IMR-90 (cell line): ENCODE results near the gene CREBBP.

ENCODE experiments used
- BHLHE40 ChIP-seq: fragments of 150-350 bp; IDR thresholded peaks from 2 replicates; pipeline ENCODE4 v1.6.1; 2016; ENCODE audit warnings: mild to moderate bottlenecking, low read depth, low read length
- CEBPB ChIP-seq: IDR thresholded peaks from 2 replicates; pipeline ENCODE4 v1.6.1; 2012; ENCODE audit warnings: low read depth, low read length, improper control_type of control experiment
- CHD1 ChIP-seq: IDR thresholded peaks from 2 replicates; pipeline ENCODE4 v1.6.1; 2012; ENCODE audit warnings: low read depth, low read length, improper control_type of control experiment
- FOS ChIP-seq: fragments of 150-350 bp; IDR thresholded peaks from 2 replicates; pipeline ENCODE4 v1.6.1; 2016; ENCODE audit warnings: low read depth, low read length
- MAZ ChIP-seq: IDR thresholded peaks from 2 replicates; pipeline ENCODE4 v1.6.1; 2012; ENCODE audit warnings: low read depth, mild to moderate bottlenecking, low read length, improper control_type of control experiment, moderate library complexity, borderline replicate concordance
- MXI1 ChIP-seq: IDR thresholded peaks from 2 replicates; pipeline ENCODE4 v1.6.1; 2012; ENCODE audit warnings: low read depth, mild to moderate bottlenecking, low read length, moderate library complexity, borderline replicate concordance
- POLR2A ChIP-seq: IDR thresholded peaks from 2 replicates; pipeline ENCODE4 v1.6.1; 2012; ENCODE audit warnings: mild to moderate bottlenecking, low read depth, low read length
- RAD21 ChIP-seq: IDR thresholded peaks from 2 replicates; pipeline ENCODE4 v1.6.1; 2012; ENCODE audit warnings: low read length, improper control_type of control experiment
- RCOR1 ChIP-seq: IDR thresholded peaks from 2 replicates; pipeline ENCODE4 v1.6.1; 2012; ENCODE audit warnings: mild to moderate bottlenecking, low read length, improper control_type of control experiment; ENCODE audit not compliant: insufficient replicate concordance
- RFX5 ChIP-seq: IDR thresholded peaks from 2 replicates; pipeline ENCODE4 v1.8.0; 2012; ENCODE audit warnings: low read depth, mild to moderate bottlenecking, low read length, moderate library complexity
- SMC3 ChIP-seq: fragments of 150-350 bp; IDR thresholded peaks from 2 replicates; pipeline ENCODE4 v1.6.1; 2016; ENCODE audit warnings: low read depth, mild to moderate bottlenecking, antibody characterized with exemption, low read length, moderate library complexity
- TF ChIP-seq, protein P1 (sequence below): conservative IDR thresholded peaks from 2 replicates; pipeline ENCODE4 v1.5.1; 2012; ENCODE audit warnings: mild to moderate bottlenecking, low read depth, low read length, improper control_type of control experiment
- TF ChIP-seq, protein P2 (sequence below): fragments of 150-350 bp; IDR thresholded peaks from 2 replicates; pipeline ENCODE4 v1.6.1; 2016; ENCODE audit warnings: low read depth, mild to moderate bottlenecking, low read length, moderate library complexity, borderline replicate concordance
- TF ChIP-seq, protein P3 (sequence below): fragments of 150-350 bp; IDR thresholded peaks from 2 replicates; pipeline ENCODE4 v1.6.1; 2017; ENCODE audit warnings: mild to moderate bottlenecking, antibody characterized with exemption, low read length, low read depth

DNA sequence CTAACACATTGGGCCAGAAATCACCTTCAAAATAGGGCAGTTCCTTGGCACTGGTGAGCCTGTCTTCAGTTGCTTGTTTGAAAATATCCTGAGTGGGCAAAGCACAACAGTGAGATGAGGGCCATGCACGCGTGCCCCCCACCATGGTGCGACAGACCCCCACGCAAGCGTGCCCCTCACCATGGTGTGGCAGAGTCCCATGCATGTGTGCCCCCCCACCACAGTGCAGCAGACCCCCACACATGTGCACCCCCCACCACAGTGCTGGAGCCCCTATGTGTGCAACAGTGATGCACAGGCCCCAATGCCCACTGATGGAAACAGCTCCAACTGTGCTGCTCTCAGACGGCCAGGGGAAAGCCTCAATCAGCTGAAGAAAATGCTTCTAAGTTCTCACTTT lies 144.4 kb downstream of the CREBBP start:
- TF ChIP-seq CEBPB (no peak), POLR2A (no peak), RFX5 (no peak), RCOR1 (no peak), RAD21 (no peak), CHD1 (no peak), FOS (no peak), MAZ (no peak), BHLHE40 (no peak), MXI1 (no peak), SMC3 (no peak)
- TF ChIP-seq, protein P1, sequence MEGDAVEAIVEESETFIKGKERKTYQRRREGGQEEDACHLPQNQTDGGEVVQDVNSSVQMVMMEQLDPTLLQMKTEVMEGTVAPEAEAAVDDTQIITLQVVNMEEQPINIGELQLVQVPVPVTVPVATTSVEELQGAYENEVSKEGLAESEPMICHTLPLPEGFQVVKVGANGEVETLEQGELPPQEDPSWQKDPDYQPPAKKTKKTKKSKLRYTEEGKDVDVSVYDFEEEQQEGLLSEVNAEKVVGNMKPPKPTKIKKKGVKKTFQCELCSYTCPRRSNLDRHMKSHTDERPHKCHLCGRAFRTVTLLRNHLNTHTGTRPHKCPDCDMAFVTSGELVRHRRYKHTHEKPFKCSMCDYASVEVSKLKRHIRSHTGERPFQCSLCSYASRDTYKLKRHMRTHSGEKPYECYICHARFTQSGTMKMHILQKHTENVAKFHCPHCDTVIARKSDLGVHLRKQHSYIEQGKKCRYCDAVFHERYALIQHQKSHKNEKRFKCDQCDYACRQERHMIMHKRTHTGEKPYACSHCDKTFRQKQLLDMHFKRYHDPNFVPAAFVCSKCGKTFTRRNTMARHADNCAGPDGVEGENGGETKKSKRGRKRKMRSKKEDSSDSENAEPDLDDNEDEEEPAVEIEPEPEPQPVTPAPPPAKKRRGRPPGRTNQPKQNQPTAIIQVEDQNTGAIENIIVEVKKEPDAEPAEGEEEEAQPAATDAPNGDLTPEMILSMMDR, result no peak
- TF ChIP-seq, protein P2, sequence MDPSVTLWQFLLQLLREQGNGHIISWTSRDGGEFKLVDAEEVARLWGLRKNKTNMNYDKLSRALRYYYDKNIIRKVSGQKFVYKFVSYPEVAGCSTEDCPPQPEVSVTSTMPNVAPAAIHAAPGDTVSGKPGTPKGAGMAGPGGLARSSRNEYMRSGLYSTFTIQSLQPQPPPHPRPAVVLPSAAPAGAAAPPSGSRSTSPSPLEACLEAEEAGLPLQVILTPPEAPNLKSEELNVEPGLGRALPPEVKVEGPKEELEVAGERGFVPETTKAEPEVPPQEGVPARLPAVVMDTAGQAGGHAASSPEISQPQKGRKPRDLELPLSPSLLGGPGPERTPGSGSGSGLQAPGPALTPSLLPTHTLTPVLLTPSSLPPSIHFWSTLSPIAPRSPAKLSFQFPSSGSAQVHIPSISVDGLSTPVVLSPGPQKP, result no peak
- TF ChIP-seq, protein P3, sequence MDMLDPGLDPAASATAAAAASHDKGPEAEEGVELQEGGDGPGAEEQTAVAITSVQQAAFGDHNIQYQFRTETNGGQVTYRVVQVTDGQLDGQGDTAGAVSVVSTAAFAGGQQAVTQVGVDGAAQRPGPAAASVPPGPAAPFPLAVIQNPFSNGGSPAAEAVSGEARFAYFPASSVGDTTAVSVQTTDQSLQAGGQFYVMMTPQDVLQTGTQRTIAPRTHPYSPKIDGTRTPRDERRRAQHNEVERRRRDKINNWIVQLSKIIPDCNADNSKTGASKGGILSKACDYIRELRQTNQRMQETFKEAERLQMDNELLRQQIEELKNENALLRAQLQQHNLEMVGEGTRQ, result no peak
